SK-N-SH (cell line): Measurements from ENCODE around the gene ODAD3. TPM values are rescaled to one million over a fixed set of nuclear protein-coding genes. Genes with fewer than 3 reads are reported as not detected.

ENCODE experiments used
- CTCF ChIA-PET: fragments of 300-600, 350-600 bp; formaldehyde crosslinking; extraction: SDS; loops from one replicate; lab custom pipeline; 2021; lab: Yijun Ruan, JAX
- POLR2A ChIA-PET: fragments of 350-600 bp; sonication (Branson Sonifier 250); formaldehyde crosslinking; extraction: SDS; loops from one replicate; lab custom pipeline; 2020; ENCODE audit warnings: antibody characterized with exemption, inconsistent platforms; lab: Yijun Ruan, JAX
- DNase-seq: peaks from one replicate; pipeline ENCODE4 v3.0.0; 2012
- H2AFZ ChIP-seq: fragments of 200-600 bp; sonication (generic); 2 replicates; pipeline ENCODE4 v1.8.1; 2016; ENCODE audit warnings: antibody characterized with exemption, mild to moderate bottlenecking, low read depth
- H3F3A ChIP-seq: fragments of 200-600 bp; sonication (generic); replicated peaks from 2 replicates; pipeline ENCODE3; 2016; ENCODE audit warnings: antibody characterized with exemption, mild to moderate bottlenecking; ENCODE audit not compliant: insufficient read depth
- H3K27ac ChIP-seq, 2 experiments: fragments of 200-500 bp in 1 of 2; fragments of 200-600 bp in 1 of 2; sonication (Bioruptor generic) in 1 of 2; sonication (generic), shearing (Covaris generic) in 1 of 2; 2 replicates each; pipeline versions ENCODE4 v1.5.1 to v1.6.1; 2014 to 2016; ENCODE audit warnings: low read depth in 2 of 2, inconsistent platforms in 1 of 2, low read length in 1 of 2, mild to moderate bottlenecking in 1 of 2, mixed read lengths in 1 of 2
- H3K27me3 ChIP-seq: fragments of 200-600 bp; sonication (generic), shearing (Covaris generic); 2 replicates; pipeline ENCODE4 v1.6.1; 2016; ENCODE audit warnings: mixed run types; ENCODE audit not compliant: insufficient read depth
- H3K36me3 ChIP-seq, 2 experiments: fragments of 200-500 bp in 1 of 2; fragments of 200-600 bp in 1 of 2; sonication (Bioruptor generic) in 1 of 2; sonication (generic) in 1 of 2; replicated peaks in 1 of 2; 2 replicates each; pipeline versions ENCODE3 to v1.5.1; 2014 to 2016; ENCODE audit warnings: low read length in 1 of 2, mild to moderate bottlenecking in 1 of 2; ENCODE audit not compliant: insufficient read depth in 2 of 2, control insufficient read depth in 1 of 2
- H3K4me1 ChIP-seq, 2 experiments: fragments of 200-500 bp in 1 of 2; fragments of 200-600 bp in 1 of 2; sonication (Bioruptor generic) in 1 of 2; sonication (generic), shearing (Covaris generic) in 1 of 2; 2 replicates each; pipeline versions ENCODE4 v1.5.1 to v1.6.1; 2014 to 2016; ENCODE audit warnings: low read depth in 1 of 2, low read length in 1 of 2, mixed run types in 1 of 2; ENCODE audit not compliant: insufficient read depth in 2 of 2, control insufficient read depth in 1 of 2
- H3K4me2 ChIP-seq: fragments of 200-600 bp; sonication (generic), shearing (Covaris generic); 2 replicates; pipeline ENCODE4 v1.6.1; 2017; ENCODE audit warnings: mixed run types
- H3K4me3 ChIP-seq, 2 experiments: fragments of 200-500 bp in 1 of 2; fragments of 200-600 bp in 1 of 2; sonication (Bioruptor generic) in 1 of 2; sonication (generic), shearing (Covaris generic) in 1 of 2; 2 replicates each; pipeline versions ENCODE4 v1.5.1 to v1.8.1; 2014 to 2016; ENCODE audit warnings: low read depth in 2 of 2, inconsistent platforms in 1 of 2, low read length in 1 of 2, mild to moderate bottlenecking in 1 of 2, mixed read lengths in 1 of 2, moderate library complexity in 1 of 2
- H3K79me2 ChIP-seq: fragments of 200-600 bp; sonication (generic); 2 replicates; pipeline ENCODE4 v1.8.1; 2017; ENCODE audit warnings: mild to moderate bottlenecking; ENCODE audit not compliant: insufficient read depth
- H3K9ac ChIP-seq: fragments of 200-600 bp; sonication (generic); 2 replicates; pipeline ENCODE4 v1.6.1; 2017; ENCODE audit warnings: mixed run types
- H3K9me2 ChIP-seq: fragments of 200-600 bp; sonication (generic); 2 replicates; pipeline ENCODE4 v1.6.1; 2017; ENCODE audit warnings: mixed run types
- H3K9me3 ChIP-seq: fragments of 200-600 bp; sonication (generic); 2 replicates; pipeline ENCODE4 v1.6.1; 2017; ENCODE audit warnings: mixed run types, mild to moderate bottlenecking, moderate library complexity
- H4K20me1 ChIP-seq: fragments of 200-600 bp; sonication (generic); 2 replicates; pipeline ENCODE4 v1.6.1; 2017; ENCODE audit warnings: mild to moderate bottlenecking, mixed run types; ENCODE audit not compliant: insufficient read depth
- CTCF ChIP-seq: fragments of 200-600 bp; sonication (generic); IDR thresholded peaks from 2 replicates; pipeline ENCODE4 v1.6.1; 2017; ENCODE audit warnings: antibody characterized with exemption, mild to moderate bottlenecking, moderate library complexity
- ELF1 ChIP-seq: IDR thresholded peaks from 2 replicates; pipeline ENCODE4 v1.4.0; 2012
- EP300 ChIP-seq, 2 experiments: IDR thresholded peaks; 2 replicates each; pipeline versions ENCODE4 v1.4.0 to v1.6.1; 2012; ENCODE audit warnings: borderline replicate concordance in 1 of 2, low read depth in 1 of 2, low read length in 1 of 2
- FOSL2 ChIP-seq: IDR thresholded peaks from 2 replicates; pipeline ENCODE4 v1.4.0; 2012; ENCODE audit warnings: low read depth, mild to moderate bottlenecking, moderate library complexity, borderline replicate concordance
- FOXJ3 ChIP-seq: sonication (generic); formaldehyde crosslinking; IDR thresholded peaks from 2 replicates; pipeline ENCODE4 v1.5.1; 2020; ENCODE audit warnings: mild to moderate bottlenecking, missing genetic modification reagents
- FOXM1 ChIP-seq: IDR thresholded peaks from 2 replicates; pipeline ENCODE4 v1.4.0; 2012; ENCODE audit warnings: low read depth, mild to moderate bottlenecking
- GABPA ChIP-seq: IDR thresholded peaks from 2 replicates; pipeline ENCODE4 v1.4.0; 2012; ENCODE audit warnings: low read depth, mild to moderate bottlenecking
- JUND ChIP-seq: IDR thresholded peaks from 2 replicates; pipeline ENCODE4 v1.4.0; 2012
- MEF2A ChIP-seq: IDR thresholded peaks from 2 replicates; pipeline ENCODE4 v1.4.0; 2012; ENCODE audit warnings: low read depth, borderline replicate concordance
- MXI1 ChIP-seq: IDR thresholded peaks from 2 replicates; pipeline ENCODE4 v1.6.1; 2012; ENCODE audit warnings: mild to moderate bottlenecking, low read depth, low read length, improper control_type of control experiment
- RAD21 ChIP-seq: IDR thresholded peaks from 2 replicates; pipeline ENCODE4 v1.6.1; 2012; ENCODE audit warnings: mild to moderate bottlenecking, low read length
- RXRA ChIP-seq: IDR thresholded peaks from 2 replicates; pipeline ENCODE4 v1.4.0; 2012; ENCODE audit warnings: low read depth, mild to moderate bottlenecking, borderline replicate concordance
- SIN3A ChIP-seq: IDR thresholded peaks from 2 replicates; pipeline ENCODE4 v1.6.1; 2012; ENCODE audit warnings: low read depth, mild to moderate bottlenecking, low read length, moderate library complexity, borderline replicate concordance
- SMC3 ChIP-seq: IDR thresholded peaks from 2 replicates; pipeline ENCODE4 v1.6.1; 2012; ENCODE audit warnings: low read depth, low read length, improper control_type of control experiment
- TAF1 ChIP-seq: IDR thresholded peaks from 2 replicates; pipeline ENCODE4 v1.6.1; 2012; ENCODE audit warnings: low read depth, mild to moderate bottlenecking, low read length, moderate library complexity, borderline replicate concordance
- TCF12 ChIP-seq: IDR thresholded peaks from 2 replicates; pipeline ENCODE4 v1.4.0; 2012
- YY1 ChIP-seq: IDR thresholded peaks from 2 replicates; pipeline ENCODE4 v1.4.0; 2012; ENCODE audit warnings: low read depth, mild to moderate bottlenecking
- WGBS: methylation state at CpG from one replicate; pipeline ENCODE4 v1.1.6; 2017; ENCODE audit warnings: low lambda C conversion rate; 5-methylcytosine and 5-hydroxymethylcytosine counted together
- polyA plus RNA-seq, 3 experiments: library from polyadenylated mRNA; depleted of rRNA; stranded (reverse); fragments of >200 nt; gene quantifications; 2 replicates each; pipeline ENCODE4 v1.2.3, GENCODE V29; 2012

The ODAD3 gene
- polyA plus RNA-seq, 1 of the 3 experiments (the other 2 are of a cell fraction), result 4.2 TPM

- 65% methylated on average over 19 of the region's 22 CpGs for WGBS
- ChIA-PET CTCF (interaction anchor here (0.7 to 1.5 kb wide), 4 partner anchors 9 to 42 kb away, joined by 3 to 4 read pairs (median 4); partner anchors contain the start of genes ODAD3 and PRKCSH), POLR2A (no interaction called here)
These were observed 11.1 kb downstream of the ODAD3 start for GRCh38 chr19:11423791-11424181.

DNA sequence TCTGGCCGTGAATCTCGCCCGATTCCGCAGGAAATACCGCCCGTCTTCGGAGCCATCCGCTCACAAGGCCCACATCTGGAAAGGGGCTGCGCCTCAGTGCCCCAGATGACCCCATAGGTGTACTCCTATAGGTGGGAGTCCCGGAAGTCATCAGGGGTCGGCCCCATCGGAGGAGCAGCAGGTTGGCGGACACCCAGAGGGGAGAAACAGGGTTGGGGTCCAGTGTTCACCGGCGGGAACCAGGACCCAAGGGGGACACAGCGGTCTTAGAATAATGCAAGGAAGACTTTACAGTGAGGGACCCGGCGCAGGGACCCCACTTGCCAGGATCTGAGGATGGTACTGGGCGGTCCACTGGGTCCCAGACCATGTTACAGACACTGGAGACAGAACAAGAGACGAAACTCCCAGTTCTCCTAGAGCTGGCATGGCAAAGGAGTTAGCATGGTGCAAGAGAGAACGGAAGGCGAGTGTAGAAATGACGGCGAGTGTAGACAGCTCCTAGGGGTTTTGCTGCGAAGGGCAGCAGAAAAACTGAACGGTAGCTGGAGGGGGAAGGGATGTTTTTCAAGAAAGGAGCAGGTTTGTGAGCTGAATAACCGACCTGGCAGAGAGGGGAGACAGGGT is 11.6 kb downstream of the ODAD3 start:
- no peak overlapping the region for H3K9ac ChIP-seq
- 84% methylated on average over 21 of the region's 27 CpGs for WGBS
- no peak overlapping the region for H3K27ac ChIP-seq
- H3K36me3 ChIP-seq, result no peaks in the 10 kb centered on the region
- no peak for DNase-seq
- POLR2A ChIA-PET, result interaction anchor here (1.0 kb wide), 1 partner anchor 57 kb away, joined by 3 read pairs; the partner anchor contains the start of gene ELAVL3
- TF ChIP-seq TAF1 (no peak), RAD21 (no peak), GABPA (no peak), MXI1 (no peak), TCF12 (no peak), CTCF (no peak), RXRA (no peak), FOXM1 (no peak), FOXJ3 (CRISPR knock-in tag) (no peak), SMC3 (no peak), EP300 (IDR thresholded peaks at IDR 0.05; ENCODE audit: borderline replicate concordance in 1 of 2, low read depth in 1 of 2, low read length in 1 of 2) (no peak), ELF1 (no peak), MEF2A (no peak), YY1 (no peak), SIN3A (no peak), FOSL2 (no peak)
- H3K9me3 ChIP-seq, result no peaks in the 10 kb centered on the region
- peaks cover 6% of the 10 kb centered on the region for H3F3A ChIP-seq
- CTCF ChIA-PET, result interaction anchor here (1.1 to 1.5 kb wide), 3 partner anchors 10 to 42 kb away, joined by 3 to 4 read pairs (median 4); partner anchors contain the start of gene ODAD3
- H3K4me3 ChIP-seq, result no peak overlapping the region
- no peak overlapping the region for H3K4me2 ChIP-seq
- no peaks in the 10 kb centered on the region; a peak in 1 of 4 replicates for H3K4me1 ChIP-seq
- H3K27me3 ChIP-seq, result no peaks in the 10 kb centered on the region
- H3K9me2 ChIP-seq, result no peaks in the 10 kb centered on the region
- no peaks in the 10 kb centered on the region for H3K79me2 ChIP-seq
- H2AFZ ChIP-seq, result no peak overlapping the region
- no peaks in the 10 kb centered on the region for H4K20me1 ChIP-seq

More at GRCh38 chr19:11423791-11424181, 11.1 kb downstream of the ODAD3 start:
- Histone ChIP-seq H3K9ac (no peak overlapping the region), H3K27me3 (no peaks in the 10 kb centered on the region), H3K9me2 (no peaks in the 10 kb centered on the region), H3K79me2 (no peaks in the 10 kb centered on the region), H2AFZ (no peak overlapping the region), H4K20me1 (no peaks in the 10 kb centered on the region), H3K36me3 (no peaks in the 10 kb centered on the region), H3K4me1 (no peaks in the 10 kb centered on the region; a peak in 1 of 4 replicates), H3K4me2 (no peak overlapping the region), H3K27ac (no peak overlapping the region), H3F3A (peaks cover 6% of the 10 kb centered on the region), H3K4me3 (no peak overlapping the region), H3K9me3 (no peaks in the 10 kb centered on the region)
- TF ChIP-seq CTCF, result no peak
- TF ChIP-seq JUND, result no peak
- peak; percentile 33 for DNase-seq
